H9 (cell line): ENCODE measurements around the gene INSYN1. TPM values are rescaled to one million over a fixed set of nuclear protein-coding genes. Genes with fewer than 3 reads are reported as not detected.

Experiments used
- DNase-seq: peaks from one replicate; pipeline ENCODE4 v3.0.0-alpha.2; 2017
- H2AFZ ChIP-seq: one replicate; pipeline ENCODE4 v1.6.1; 2013; ENCODE audit warnings: mild to moderate bottlenecking, low read length, control low read depth, moderate library complexity
- H2AK5ac ChIP-seq: 2 replicates; pipeline ENCODE4 v1.6.1; 2013; ENCODE audit warnings: low read length, control low read depth, mixed read lengths; ENCODE audit not compliant: insufficient read length
- H2BK120ac ChIP-seq: one replicate; pipeline ENCODE4 v1.6.1; 2013; ENCODE audit warnings: low read depth, mild to moderate bottlenecking, low read length, control low read depth, inconsistent platforms; ENCODE audit not compliant: poor library complexity, severe bottlenecking
- H2BK12ac ChIP-seq: 2 replicates; pipeline ENCODE4 v1.6.1; 2013; ENCODE audit warnings: low read length, control low read depth, mixed read lengths, low read depth; ENCODE audit not compliant: insufficient read length
- H2BK15ac ChIP-seq: 2 replicates; pipeline ENCODE4 v1.6.1; 2013; ENCODE audit warnings: low read depth, low read length, control low read depth
- H2BK20ac ChIP-seq: one replicate; pipeline ENCODE4 v1.6.1; 2013; ENCODE audit warnings: low read depth, mild to moderate bottlenecking, low read length, control low read depth, inconsistent platforms; ENCODE audit not compliant: poor library complexity, severe bottlenecking
- H2BK5ac ChIP-seq: 2 replicates; pipeline ENCODE4 v1.6.1; 2013; ENCODE audit warnings: low read length, control low read depth, mixed read lengths; ENCODE audit not compliant: insufficient read length
- H3K14ac ChIP-seq: 2 replicates; pipeline ENCODE4 v1.6.1; 2013; ENCODE audit warnings: low read length, control low read depth; ENCODE audit not compliant: insufficient read depth
- H3K18ac ChIP-seq: 2 replicates; pipeline ENCODE4 v1.6.1; 2013; ENCODE audit warnings: low read depth, mild to moderate bottlenecking, mixed read lengths, low read length, control low read depth; ENCODE audit not compliant: insufficient read length
- H3K23ac ChIP-seq: 2 replicates; pipeline ENCODE4 v1.6.1; 2013; ENCODE audit warnings: low read length, control low read depth, mixed read lengths, low read depth; ENCODE audit not compliant: insufficient read length
- H3K23me2 ChIP-seq: 2 replicates; pipeline ENCODE4 v1.6.1; 2013; ENCODE audit warnings: low read depth, mild to moderate bottlenecking, mixed read lengths, low read length, control low read depth; ENCODE audit not compliant: insufficient read length, poor library complexity, severe bottlenecking
- H3K27ac ChIP-seq: 2 replicates; pipeline ENCODE4 v1.5.1; 2013; ENCODE audit warnings: low read length, control low read depth, mixed read lengths, low read depth; ENCODE audit not compliant: insufficient read length
- H3K27me3 ChIP-seq: 2 replicates; pipeline ENCODE4 v1.6.1; 2013; ENCODE audit warnings: low read length, control low read depth, inconsistent platforms; ENCODE audit not compliant: insufficient read depth
- H3K4ac ChIP-seq: 2 replicates; pipeline ENCODE4 v1.6.1; 2013; ENCODE audit warnings: low read depth, mild to moderate bottlenecking, control low read depth, inconsistent platforms, low read length, moderate library complexity
- H3K4me1 ChIP-seq: 2 replicates; pipeline ENCODE4 v1.6.1; 2013; ENCODE audit warnings: low read length, control low read depth, inconsistent platforms; ENCODE audit not compliant: insufficient read depth
- H3K4me2 ChIP-seq: 2 replicates; pipeline ENCODE4 v1.6.1; 2013; ENCODE audit warnings: low read length, control low read depth, mixed read lengths; ENCODE audit not compliant: insufficient read length, insufficient read depth
- H3K56ac ChIP-seq: 2 replicates; pipeline ENCODE4 v1.6.1; 2013; ENCODE audit warnings: low read depth, mild to moderate bottlenecking, mixed read lengths, low read length, control low read depth; ENCODE audit not compliant: insufficient read length
- H3K79me1 ChIP-seq: 2 replicates; pipeline ENCODE4 v1.6.1; 2013; ENCODE audit warnings: low read depth, mild to moderate bottlenecking, moderate library complexity, low read length, control low read depth, inconsistent platforms; ENCODE audit not compliant: insufficient read depth, poor library complexity, severe bottlenecking
- H3K79me2 ChIP-seq: 2 replicates; pipeline ENCODE4 v1.6.1; 2013; ENCODE audit warnings: low read length, control low read depth, inconsistent platforms; ENCODE audit not compliant: insufficient read depth
- H3K9ac ChIP-seq: 2 replicates; pipeline ENCODE4 v1.6.1; 2013; ENCODE audit warnings: low read length, control low read depth, mixed read lengths; ENCODE audit not compliant: insufficient read length; ENCODE audit errors: extremely low read depth
- H3K9me3 ChIP-seq: one replicate; pipeline ENCODE4 v1.6.1; 2013; ENCODE audit warnings: low read depth, low read length, inconsistent platforms; ENCODE audit not compliant: control insufficient read depth
- H3T11ph ChIP-seq: one replicate; pipeline ENCODE4 v1.6.1; 2013; ENCODE audit warnings: mild to moderate bottlenecking, low read length, control low read depth, inconsistent platforms
- H4K20me1 ChIP-seq: one replicate; pipeline ENCODE4 v1.6.1; 2013; ENCODE audit not compliant: control insufficient read depth, insufficient read length, insufficient read depth
- H4K5ac ChIP-seq: 2 replicates; pipeline ENCODE4 v1.6.1; 2013; ENCODE audit warnings: low read depth, mild to moderate bottlenecking, mixed read lengths, low read length, control low read depth; ENCODE audit not compliant: insufficient read length
- H4K8ac ChIP-seq: replicated peaks from 2 replicates; pipeline ENCODE4 v1.6.1; 2013; ENCODE audit warnings: low read length, control low read depth, mixed read lengths, low read depth; ENCODE audit not compliant: insufficient read length
- H4K91ac ChIP-seq: 2 replicates; pipeline ENCODE4 v1.6.1; 2013; ENCODE audit warnings: low read depth, mild to moderate bottlenecking, moderate library complexity, mixed read lengths, low read length, control low read depth; ENCODE audit not compliant: insufficient read length
- H3K27ac Mint-ChIP-seq, 3 experiments: 2 replicates in 2 of 3; 3 replicates in 1 of 3; pipeline ENCODE4 v1.8.0; 2020 to 2021; ENCODE audit warnings: mixed read lengths in 3 of 3, mild to moderate bottlenecking in 1 of 3, moderate library complexity in 1 of 3
- H3K27me3 Mint-ChIP-seq: 2 replicates; pipeline ENCODE4 v1.8.0; 2021; ENCODE audit warnings: low read depth, mild to moderate bottlenecking, moderate library complexity, mixed read lengths
- H3K36me3 Mint-ChIP-seq, 3 experiments: 2 replicates in 2 of 3; 3 replicates in 1 of 3; pipeline ENCODE4 v1.8.0; 2020 to 2021; ENCODE audit warnings: low read depth in 3 of 3, mixed read lengths in 3 of 3; ENCODE audit not compliant: insufficient read depth in 1 of 3
- H3K4me1 Mint-ChIP-seq, 2 experiments: 2 replicates each; pipeline ENCODE4 v1.8.0; 2020; ENCODE audit warnings: mixed read lengths in 2 of 2
- H3K4me3 Mint-ChIP-seq, 2 experiments: 2 replicates in 1 of 2; 3 replicates in 1 of 2; pipeline ENCODE4 v1.8.0; 2020 to 2021; ENCODE audit warnings: mild to moderate bottlenecking in 2 of 2, mixed read lengths in 2 of 2, moderate library complexity in 1 of 2
- H3K9me3 Mint-ChIP-seq, 2 experiments: 2 replicates in 1 of 2; 3 replicates in 1 of 2; pipeline ENCODE4 v1.8.0; 2020; ENCODE audit warnings: mild to moderate bottlenecking in 2 of 2, mixed read lengths in 2 of 2, moderate library complexity in 1 of 2
- CTCF ChIP-seq: fragments of 200-600 bp; sonication (generic); conservative IDR thresholded peaks from 3 replicates; pipeline ENCODE4 v1.8.0; 2021; ENCODE audit warnings: antibody characterized with exemption, mild to moderate bottlenecking
- WGBS: extraction: QIAGEN DNeasy Blood & Tissue Kit; methylation state at CpG from one replicate; pipeline ENCODE4 v1.1.7; 2013; ENCODE audit warnings: missing lambda C conversion rate, low lambda C conversion rate, mixed read lengths; ENCODE audit not compliant: insufficient read length; ENCODE audit errors: extremely low coverage; 5-methylcytosine and 5-hydroxymethylcytosine counted together
- total RNA-seq: library from RNA; stranded (reverse); gene quantifications from 2 replicates; pipeline ENCODE4 v1.2.1, GENCODE V29; 2021

The INSYN1 gene
- total RNA-seq, 1 experiment from 2014 or later: 1.9 TPM

- no peak for TF ChIP-seq CTCF
- H3K23me2 ChIP-seq: peaks cover 15% of the 10 kb centered on the region
- no peaks in the 10 kb centered on the region for H4K20me1 ChIP-seq
- H2BK12ac ChIP-seq: no peak overlapping the region
- H3K9ac ChIP-seq: no peak overlapping the region
- H2BK120ac ChIP-seq: no peak overlapping the region
- no peak overlapping the region for H3K4me2 ChIP-seq
- WGBS: no CpG with 5 or more reads among the region's 3 CpGs
- no peak overlapping the region for H2AFZ ChIP-seq
- H4K5ac ChIP-seq: no peak overlapping the region
- H3K9me3 ChIP-seq: no peaks in the 10 kb centered on the region
- no peak overlapping the region for H3K56ac ChIP-seq
- peaks cover 33% of the 10 kb centered on the region for H3K27me3 Mint-ChIP-seq
- H4K8ac ChIP-seq: no peak overlapping the region
- H3K27me3 ChIP-seq: peaks cover 2% of the 10 kb centered on the region; the same call in 1 of the 2 replicates
- H2BK5ac ChIP-seq: no peak overlapping the region
- H3K79me2 ChIP-seq: no peaks in the 10 kb centered on the region
- H3K4ac ChIP-seq: no peak overlapping the region
- DNase-seq: no peak
- no peak overlapping the region for H3K23ac ChIP-seq
- no peak overlapping the region for H3K27ac ChIP-seq
- H3K36me3 Mint-ChIP-seq: no peaks in the 10 kb centered on the region
- H3T11ph ChIP-seq: no peak overlapping the region
- H3K14ac ChIP-seq: no peak overlapping the region
- H2BK15ac ChIP-seq: no peak overlapping the region
- H4K91ac ChIP-seq: no peak overlapping the region
- no peak overlapping the region for H2BK20ac ChIP-seq
- no peak overlapping the region for H2AK5ac ChIP-seq
- H3K4me3 Mint-ChIP-seq: no peak overlapping the region
- peaks cover 18 to 20% of the 10 kb centered on the region in 2 experiments for H3K4me1 Mint-ChIP-seq
- H3K4me1 ChIP-seq: peaks cover 11% of the 10 kb centered on the region
- H3K18ac ChIP-seq: no peak overlapping the region
- H3K79me1 ChIP-seq: no peaks in the 10 kb centered on the region
- no peak overlapping the region for H3K27ac Mint-ChIP-seq
- no peaks in the 10 kb centered on the region for H3K9me3 Mint-ChIP-seq
Measured at GRCh38 chr15:73756947-73757513, 3.9 kb upstream of the INSYN1 start.
